ENCODE results near the gene PIK3C2B. TPM values are rescaled to one million over a fixed set of nuclear protein-coding genes. Genes with fewer than 3 reads are reported as not detected.

PIK3C2B gene
- total RNA-seq, 2 donors from 2014 or later, result 20.9 to 24.1 TPM

DNA sequence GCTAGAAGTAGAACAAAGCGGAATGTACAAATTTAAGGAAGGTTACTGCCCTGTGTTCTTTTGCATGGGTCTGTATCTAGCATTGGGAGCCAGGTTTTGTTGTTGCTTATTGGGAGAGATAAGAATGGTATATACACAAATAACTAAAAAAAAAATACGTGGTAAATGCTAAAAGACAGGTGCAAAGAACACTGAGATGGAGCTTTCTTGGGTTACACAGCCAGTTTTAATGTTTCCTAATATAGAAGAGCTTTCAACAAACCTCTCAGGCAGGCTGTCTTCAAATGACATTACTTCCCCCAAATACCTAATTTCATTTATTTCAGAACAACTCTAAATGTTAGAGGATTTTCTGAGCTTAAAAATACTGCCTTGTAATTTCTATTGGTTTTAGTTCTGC, 20.2 kb upstream of the PIK3C2B start:
- H3K4me1 ChIP-seq (replicated peaks), result peaks cover 5% of the 10 kb centered on the region
- TF ChIP-seq CTCF (IDR thresholded peaks at IDR 0.05), result no peak
- TF ChIP-seq POLR2A (IDR thresholded peaks at IDR 0.05), result no peak
- TF ChIP-seq POLR2AphosphoS5 (IDR thresholded peaks at IDR 0.05), result no peak
- H3K9me3 ChIP-seq, result no peaks in the 10 kb centered on the region
- no peak for DNase-seq (ENCODE audit: low spot score)
- 65% methylated on average over 2 of the region's 2 CpGs for WGBS
- intact Hi-C loops (cut with DNase I), result no loop called here
- H3K4me3 ChIP-seq, result no peak overlapping the region
- no peaks in the 10 kb centered on the region for H3K27me3 ChIP-seq (replicated peaks; ENCODE audit: insufficient read depth)
- H3K27ac ChIP-seq, result no peak overlapping the region
- H3K36me3 ChIP-seq, result no peaks in the 10 kb centered on the region

DNA sequence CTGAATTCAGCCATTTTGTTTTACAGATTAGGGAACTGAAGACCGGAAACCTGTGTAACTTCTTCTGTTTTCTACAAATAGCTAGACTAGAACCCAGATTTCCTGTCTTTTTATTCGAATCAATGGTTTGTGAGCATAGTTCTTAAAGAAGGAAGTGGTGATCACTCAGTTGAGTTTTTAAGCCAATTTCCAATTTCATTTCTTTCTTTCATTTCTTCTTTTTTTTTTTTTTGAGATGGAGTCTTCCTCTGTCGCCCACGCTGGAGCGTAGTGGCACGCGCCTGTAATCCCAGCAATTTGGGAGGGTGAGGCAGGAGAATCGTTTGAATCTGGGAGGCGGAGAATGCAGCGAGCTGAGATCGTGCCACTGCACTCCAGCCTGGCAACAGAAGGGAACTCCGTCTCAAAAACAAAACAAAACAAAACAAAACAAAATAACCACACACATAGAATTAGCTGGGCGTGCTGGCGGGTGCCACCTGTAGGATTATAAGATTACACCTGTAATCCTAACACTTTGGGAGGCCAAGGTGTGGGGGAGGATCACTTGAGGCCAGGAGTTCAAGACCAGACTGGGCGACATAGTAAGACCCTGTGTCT, 18.6 kb upstream of the PIK3C2B start:
- H3K9me3 ChIP-seq, result no peaks in the 10 kb centered on the region
- TF ChIP-seq POLR2AphosphoS5 (IDR thresholded peaks at IDR 0.05) (no peak), POLR2A (IDR thresholded peaks at IDR 0.05) (no peak), CTCF (IDR thresholded peaks at IDR 0.05) (no peak)
- H3K4me1 ChIP-seq (replicated peaks), result peaks cover 5% of the 10 kb centered on the region
- H3K27me3 ChIP-seq (replicated peaks; ENCODE audit: insufficient read depth), result no peaks in the 10 kb centered on the region
- H3K4me3 ChIP-seq, result no peak overlapping the region
- intact Hi-C loops (cut with DNase I), result no loop called here
- WGBS, result 76% methylated on average over 15 of the region's 15 CpGs
- H3K27ac ChIP-seq, result no peak overlapping the region
- DNase-seq (ENCODE audit: low spot score), result no peak
- H3K36me3 ChIP-seq, result no peaks in the 10 kb centered on the region

DNA sequence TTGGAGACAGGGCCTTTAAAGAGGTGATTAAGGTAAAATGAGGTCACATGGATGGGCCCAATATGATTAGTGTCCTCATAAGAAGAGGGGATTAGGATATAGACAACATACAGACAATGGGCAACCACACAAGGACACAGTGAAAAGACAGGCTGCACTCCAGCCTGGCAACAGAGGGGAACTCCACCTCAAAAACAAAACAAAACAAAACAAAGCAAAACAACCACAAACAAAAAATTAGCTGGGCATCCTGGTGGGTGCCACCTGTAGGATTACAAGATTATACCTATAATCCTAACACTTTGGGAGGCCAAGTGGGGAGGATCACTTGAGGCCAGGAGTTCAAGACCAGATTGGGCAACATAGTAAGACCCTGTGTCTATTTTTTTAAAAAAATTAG, 16.8 kb upstream of the PIK3C2B start:
- DNase-seq (ENCODE audit: low spot score), result no peak
- Histone ChIP-seq H3K27ac (no peak overlapping the region), H3K9me3 (no peaks in the 10 kb centered on the region), H3K4me3 (no peak overlapping the region), H3K4me1 (replicated peaks) (no peaks in the 10 kb centered on the region), H3K36me3 (no peaks in the 10 kb centered on the region), H3K27me3 (replicated peaks; ENCODE audit: insufficient read depth) (no peaks in the 10 kb centered on the region)
- TF ChIP-seq POLR2AphosphoS5 (IDR thresholded peaks at IDR 0.05) (no peak), CTCF (IDR thresholded peaks at IDR 0.05) (no peak), POLR2A (IDR thresholded peaks at IDR 0.05) (no peak)
- intact Hi-C loops (cut with DNase I), result no loop called here

GRCh38 chr1:204509186-204509635, 14.6 kb upstream of the PIK3C2B start:
- no peak overlapping the region for H3K4me3 ChIP-seq
- 81% methylated on average over 9 of the region's 9 CpGs for WGBS
- H3K27ac ChIP-seq, result no peak overlapping the region
- no peaks in the 10 kb centered on the region for H3K9me3 ChIP-seq
- intact Hi-C loops (cut with DNase I), result no loop called here
- H3K4me1 ChIP-seq (replicated peaks), result no peaks in the 10 kb centered on the region
- H3K27me3 ChIP-seq (replicated peaks; ENCODE audit: insufficient read depth), result no peaks in the 10 kb centered on the region
- no peak for TF ChIP-seq POLR2AphosphoS5 (IDR thresholded peaks at IDR 0.05)
- no peak for TF ChIP-seq CTCF (IDR thresholded peaks at IDR 0.05)
- TF ChIP-seq POLR2A (IDR thresholded peaks at IDR 0.05), result no peak
- no peak for DNase-seq (ENCODE audit: low spot score)
- no peaks in the 10 kb centered on the region for H3K36me3 ChIP-seq

DNA sequence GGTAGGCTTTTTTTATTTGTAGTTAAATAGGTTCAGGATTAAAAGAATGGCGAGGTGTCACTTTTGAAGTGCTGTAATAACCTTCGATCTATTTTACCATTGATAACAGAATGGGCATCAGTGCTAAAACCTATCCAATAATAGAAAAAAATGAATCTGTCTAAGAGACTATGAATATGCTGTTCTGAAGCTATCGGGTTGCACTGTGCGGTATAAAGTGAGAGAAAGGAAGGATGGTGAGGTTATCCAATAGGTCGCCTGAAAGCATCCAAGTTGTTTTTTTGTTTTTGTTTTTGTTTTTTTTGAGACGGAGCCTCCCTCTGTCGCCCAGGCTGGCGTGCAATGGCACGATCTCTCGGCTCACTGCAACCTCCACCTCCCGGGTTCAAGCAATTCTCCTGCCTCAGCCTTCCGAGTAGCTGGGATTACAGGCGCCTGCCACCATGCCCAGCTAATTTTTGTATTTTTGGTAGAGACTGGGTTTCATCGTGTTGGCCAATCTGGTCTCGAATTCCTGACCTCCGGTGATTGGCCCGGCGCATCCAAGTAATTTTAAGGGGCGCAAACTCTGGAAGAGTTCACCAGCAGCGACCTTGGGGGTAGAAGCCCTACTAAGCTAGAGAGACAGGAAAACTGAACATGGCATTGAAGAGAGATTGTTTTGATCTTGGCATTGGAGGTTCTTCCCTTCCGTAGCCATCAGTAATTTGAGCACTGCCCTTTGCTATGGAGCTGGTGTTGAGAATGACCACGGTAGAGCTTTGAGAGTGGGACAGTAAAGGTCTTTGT, 12.9 kb upstream of the PIK3C2B start:
- TF ChIP-seq POLR2AphosphoS5 (IDR thresholded peaks at IDR 0.05), result no peak
- TF ChIP-seq POLR2A (IDR thresholded peaks at IDR 0.05), result no peak
- TF ChIP-seq CTCF (IDR thresholded peaks at IDR 0.05), result no peak
- peaks cover 2% of the 10 kb centered on the region for H3K4me1 ChIP-seq (replicated peaks)
- peak overlapping the region; percentile 83 to 92 for H3K27ac ChIP-seq
- H3K36me3 ChIP-seq, result no peaks in the 10 kb centered on the region
- DNase-seq (ENCODE audit: low spot score), result no peak
- no peaks in the 10 kb centered on the region for H3K27me3 ChIP-seq (replicated peaks; ENCODE audit: insufficient read depth)
- WGBS, result 2% methylated on average over 22 of the region's 22 CpGs
- H3K9me3 ChIP-seq, result no peaks in the 10 kb centered on the region
- H3K4me3 ChIP-seq, result peak overlapping the region; percentile 43 to 55
- intact Hi-C loops (cut with DNase I), result no loop called here

Data from prostate gland (tissue), 2 donors.